Stimulated activated CD4-positive, alpha-beta T cell treated with anti-CD3 and anti-CD28 coated beads, Interleukin-12 subunit alpha, Interleukin-12 subunit beta, amount 100 ng/mL, for 24 hours (primary cell): Measurements from ENCODE around the gene KTN1.

Experiments used
- DNase-seq, 2 experiments: peaks; one replicate each; pipeline ENCODE4 v3.0.0-alpha.2; 2020; ENCODE audit warnings: low read depth in 2 of 2

Gene KTN1, protein sequence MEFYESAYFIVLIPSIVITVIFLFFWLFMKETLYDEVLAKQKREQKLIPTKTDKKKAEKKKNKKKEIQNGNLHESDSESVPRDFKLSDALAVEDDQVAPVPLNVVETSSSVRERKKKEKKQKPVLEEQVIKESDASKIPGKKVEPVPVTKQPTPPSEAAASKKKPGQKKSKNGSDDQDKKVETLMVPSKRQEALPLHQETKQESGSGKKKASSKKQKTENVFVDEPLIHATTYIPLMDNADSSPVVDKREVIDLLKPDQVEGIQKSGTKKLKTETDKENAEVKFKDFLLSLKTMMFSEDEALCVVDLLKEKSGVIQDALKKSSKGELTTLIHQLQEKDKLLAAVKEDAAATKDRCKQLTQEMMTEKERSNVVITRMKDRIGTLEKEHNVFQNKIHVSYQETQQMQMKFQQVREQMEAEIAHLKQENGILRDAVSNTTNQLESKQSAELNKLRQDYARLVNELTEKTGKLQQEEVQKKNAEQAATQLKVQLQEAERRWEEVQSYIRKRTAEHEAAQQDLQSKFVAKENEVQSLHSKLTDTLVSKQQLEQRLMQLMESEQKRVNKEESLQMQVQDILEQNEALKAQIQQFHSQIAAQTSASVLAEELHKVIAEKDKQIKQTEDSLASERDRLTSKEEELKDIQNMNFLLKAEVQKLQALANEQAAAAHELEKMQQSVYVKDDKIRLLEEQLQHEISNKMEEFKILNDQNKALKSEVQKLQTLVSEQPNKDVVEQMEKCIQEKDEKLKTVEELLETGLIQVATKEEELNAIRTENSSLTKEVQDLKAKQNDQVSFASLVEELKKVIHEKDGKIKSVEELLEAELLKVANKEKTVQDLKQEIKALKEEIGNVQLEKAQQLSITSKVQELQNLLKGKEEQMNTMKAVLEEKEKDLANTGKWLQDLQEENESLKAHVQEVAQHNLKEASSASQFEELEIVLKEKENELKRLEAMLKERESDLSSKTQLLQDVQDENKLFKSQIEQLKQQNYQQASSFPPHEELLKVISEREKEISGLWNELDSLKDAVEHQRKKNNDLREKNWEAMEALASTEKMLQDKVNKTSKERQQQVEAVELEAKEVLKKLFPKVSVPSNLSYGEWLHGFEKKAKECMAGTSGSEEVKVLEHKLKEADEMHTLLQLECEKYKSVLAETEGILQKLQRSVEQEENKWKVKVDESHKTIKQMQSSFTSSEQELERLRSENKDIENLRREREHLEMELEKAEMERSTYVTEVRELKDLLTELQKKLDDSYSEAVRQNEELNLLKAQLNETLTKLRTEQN (N-terminal part only)

DNA sequence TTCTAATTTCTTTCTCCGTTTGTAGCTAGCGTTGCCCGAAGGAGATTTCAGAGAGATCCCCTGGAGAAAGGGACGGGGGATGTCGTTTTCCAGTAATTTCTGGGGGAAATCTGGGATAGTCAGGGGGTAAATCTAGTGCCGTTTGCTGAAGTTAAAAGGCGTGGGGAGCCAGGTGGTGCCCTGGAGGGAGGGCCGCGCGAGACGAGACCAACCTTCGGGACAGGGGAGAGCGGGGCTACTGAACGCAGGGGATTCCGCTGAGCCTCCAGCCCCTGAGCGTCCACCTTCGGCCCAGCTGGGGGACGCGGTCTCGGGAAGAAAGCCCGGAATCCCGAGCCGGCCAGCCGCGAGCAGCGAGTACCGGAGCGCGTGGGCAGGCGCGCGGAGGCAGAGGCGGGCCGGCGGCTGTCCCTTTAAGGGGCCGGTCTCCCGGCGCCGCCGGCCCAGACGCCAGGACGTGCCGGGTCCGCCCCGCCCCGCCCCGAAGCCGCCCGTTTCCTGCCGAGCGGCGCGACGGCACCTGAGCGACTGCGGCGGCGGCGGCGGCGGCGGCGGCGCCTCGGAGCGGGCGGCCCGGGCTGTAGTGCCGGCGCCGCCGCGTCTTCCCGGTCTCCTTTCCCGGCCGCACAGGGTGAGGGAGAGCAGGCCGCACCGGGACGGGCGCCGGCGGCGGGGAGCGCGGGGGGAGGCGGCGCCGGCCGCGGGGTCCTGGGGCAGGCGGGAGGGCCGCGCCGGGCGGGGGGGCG is at the start of gene KTN1:
KTN1 (plus strand) TSS at position 484 of the 746 bp plus-strand sequence. CDS start 31,842 bp downstream, outside the sequence.
- peak; percentile 66 to 75 for DNase-seq

DNA sequence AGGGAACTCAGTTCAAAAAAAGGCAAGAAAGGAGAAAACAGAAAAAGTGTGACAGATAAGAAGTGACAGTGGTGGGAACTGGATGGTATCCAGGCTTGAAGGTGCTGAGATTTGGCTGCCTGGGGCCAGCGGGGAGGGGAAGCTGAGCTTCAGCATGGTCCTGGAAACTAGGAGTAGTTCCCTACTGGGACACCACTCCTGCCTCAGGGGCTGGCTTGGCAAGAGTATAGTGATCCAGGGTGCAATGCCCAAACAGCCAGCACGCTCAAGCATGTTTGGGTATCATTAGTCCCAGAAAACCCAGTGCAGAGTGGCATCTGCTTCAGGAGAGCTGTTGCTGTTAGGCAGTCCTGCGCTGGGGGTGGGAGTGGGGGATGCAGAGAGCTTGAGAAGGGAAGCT is 49.5 kb upstream of the KTN1 start:
- no peak for DNase-seq

DNA sequence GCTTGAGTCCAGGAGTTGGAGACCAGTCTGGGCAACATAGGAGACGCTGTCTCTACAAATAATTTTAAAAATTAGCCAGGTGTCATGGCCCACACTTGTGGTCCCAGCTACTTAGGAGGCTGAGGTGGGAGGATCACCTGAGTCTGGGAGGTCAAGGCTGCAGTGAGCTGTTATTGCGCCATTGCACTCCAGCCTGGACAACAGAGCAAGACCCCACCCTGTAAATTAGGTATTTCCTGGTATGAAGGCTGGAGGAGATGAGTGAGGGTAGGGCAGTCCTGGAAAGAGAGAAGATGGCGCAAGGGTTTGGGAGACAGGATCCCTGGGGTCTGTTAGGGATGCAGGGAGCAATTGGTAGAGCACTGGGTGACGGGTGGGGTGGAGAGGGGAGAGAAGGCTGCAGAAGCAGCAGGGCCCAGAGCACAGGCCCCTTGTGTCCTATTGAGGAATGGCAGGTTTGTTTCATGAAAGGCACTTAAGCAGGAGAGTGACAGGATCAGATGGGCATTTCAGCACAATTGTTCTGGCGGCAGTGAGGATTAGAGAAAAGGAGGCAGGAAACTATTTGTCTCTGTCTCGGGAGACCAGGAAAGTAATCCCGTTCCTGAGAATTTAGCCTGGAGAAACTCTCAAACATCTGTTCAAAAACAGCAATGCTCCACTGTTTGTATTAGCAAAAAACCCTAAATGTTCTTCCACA is 47.2 kb upstream of the KTN1 start:
- DNase-seq, result no peak

DNA sequence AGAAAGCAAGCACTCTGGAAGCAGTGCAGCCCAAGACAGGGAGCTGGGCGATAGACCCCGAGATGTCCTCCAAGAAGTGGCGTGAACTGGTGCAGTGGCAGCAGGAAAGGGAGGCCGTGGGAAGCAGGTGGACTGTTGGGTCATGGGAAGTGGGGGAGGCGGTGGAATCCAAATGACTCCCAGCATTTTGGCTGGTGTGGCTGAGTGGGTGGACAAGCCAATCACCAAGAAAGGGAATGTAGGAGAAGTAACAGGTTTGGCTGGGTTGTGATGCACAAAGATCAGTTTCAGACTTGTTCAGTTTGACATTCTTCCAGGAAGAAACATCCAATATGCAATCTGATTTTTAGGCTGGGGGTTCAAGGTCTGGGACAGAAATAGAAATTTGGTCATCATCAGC is 46.0 kb upstream of the KTN1 start:
- DNase-seq, result no peak

DNA sequence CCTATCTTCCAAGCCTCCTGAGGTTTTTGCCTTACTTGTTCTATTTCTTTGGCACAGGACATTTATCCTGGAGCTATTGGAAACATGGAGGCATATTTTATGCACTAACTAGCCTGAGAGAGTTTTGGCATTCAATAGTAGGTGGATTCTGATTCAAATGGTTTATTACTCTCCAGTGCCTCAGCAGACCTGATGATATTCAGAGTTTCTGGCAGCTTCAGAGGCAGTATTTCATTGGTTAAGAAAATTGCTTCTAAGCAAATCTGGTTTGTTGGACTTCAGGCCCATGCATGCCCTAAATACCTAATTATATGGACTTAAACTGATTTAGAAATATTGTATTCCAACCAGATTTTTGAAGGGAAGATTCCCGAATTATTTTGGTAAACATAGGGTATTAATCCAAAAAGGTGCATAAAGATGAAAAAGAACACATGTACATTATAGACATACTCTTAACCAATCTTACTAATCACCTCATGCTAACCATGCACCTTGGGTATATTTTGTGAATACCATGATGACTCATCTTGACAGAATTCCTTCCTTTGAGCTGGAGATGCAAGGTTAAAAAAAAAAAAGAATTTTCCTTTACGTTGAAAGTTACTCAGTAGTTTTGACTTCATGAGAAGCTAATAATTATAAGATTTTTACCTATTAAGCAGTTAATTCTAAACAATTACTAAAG is 44.3 kb upstream of the KTN1 start:
- no peak for DNase-seq

DNA sequence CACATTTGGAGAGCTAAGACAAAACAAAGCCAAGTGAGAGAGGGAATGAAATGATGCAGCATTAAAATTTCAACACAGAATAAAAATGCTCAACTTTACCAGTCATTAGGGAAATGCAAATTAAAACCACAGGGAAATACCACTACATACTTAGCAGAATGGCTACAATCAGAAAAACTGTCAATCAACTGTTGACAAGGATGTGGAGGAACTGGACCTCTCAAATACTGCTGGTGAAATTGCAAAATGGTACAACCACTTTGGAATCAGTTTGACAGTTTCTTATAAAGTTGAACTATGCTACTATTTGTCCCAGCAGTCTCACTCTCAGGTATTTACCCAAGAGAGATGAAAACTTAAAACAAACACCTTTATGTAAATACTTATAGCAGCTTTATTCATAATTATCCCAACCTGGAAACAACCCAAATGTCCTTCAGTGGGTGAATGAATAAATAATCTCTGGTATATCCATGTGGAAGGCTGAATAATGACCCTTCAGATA is 43.8 kb upstream of the KTN1 start:
- DNase-seq, result no peak

DNA sequence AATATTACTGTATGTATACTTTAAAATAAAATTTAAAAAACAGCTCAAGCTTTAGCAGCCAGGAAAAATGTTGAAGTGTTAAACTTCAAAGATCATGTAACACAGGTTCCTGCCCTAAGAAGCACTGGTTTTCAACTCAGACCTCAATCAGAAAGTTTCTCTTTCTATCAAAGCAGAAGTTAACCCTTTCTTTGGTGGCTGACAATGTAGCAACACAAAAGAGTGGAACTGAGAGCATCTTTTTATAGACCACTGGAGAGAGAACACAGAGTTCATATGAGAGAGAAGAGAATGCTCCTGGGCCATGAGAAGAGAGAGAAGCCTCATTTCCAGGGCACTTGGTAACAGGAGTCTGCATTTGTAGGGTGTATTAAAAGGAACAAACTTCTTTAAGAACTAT is 42.2 kb upstream of the KTN1 start:
- no peak for DNase-seq

DNA sequence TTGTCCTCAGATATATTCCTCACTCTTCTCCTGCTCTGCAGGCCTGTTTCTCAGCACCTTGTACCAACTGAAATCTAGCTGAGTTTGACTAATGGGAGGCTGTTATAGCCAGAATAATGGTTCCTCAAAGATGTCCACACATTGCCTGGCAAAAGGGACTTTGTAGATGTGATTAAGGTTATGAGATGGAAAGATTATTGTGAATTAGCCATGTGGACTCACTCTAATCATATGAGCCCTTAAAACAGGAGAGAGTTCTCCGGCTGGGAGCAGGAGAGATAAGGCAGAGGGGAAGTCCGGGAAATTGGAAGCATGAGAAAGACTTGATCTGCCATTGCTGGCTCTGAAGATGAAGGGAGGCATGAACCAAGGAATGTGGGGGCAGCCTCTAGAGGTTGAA is 40.0 kb upstream of the KTN1 start:
- no peak for DNase-seq

DNA sequence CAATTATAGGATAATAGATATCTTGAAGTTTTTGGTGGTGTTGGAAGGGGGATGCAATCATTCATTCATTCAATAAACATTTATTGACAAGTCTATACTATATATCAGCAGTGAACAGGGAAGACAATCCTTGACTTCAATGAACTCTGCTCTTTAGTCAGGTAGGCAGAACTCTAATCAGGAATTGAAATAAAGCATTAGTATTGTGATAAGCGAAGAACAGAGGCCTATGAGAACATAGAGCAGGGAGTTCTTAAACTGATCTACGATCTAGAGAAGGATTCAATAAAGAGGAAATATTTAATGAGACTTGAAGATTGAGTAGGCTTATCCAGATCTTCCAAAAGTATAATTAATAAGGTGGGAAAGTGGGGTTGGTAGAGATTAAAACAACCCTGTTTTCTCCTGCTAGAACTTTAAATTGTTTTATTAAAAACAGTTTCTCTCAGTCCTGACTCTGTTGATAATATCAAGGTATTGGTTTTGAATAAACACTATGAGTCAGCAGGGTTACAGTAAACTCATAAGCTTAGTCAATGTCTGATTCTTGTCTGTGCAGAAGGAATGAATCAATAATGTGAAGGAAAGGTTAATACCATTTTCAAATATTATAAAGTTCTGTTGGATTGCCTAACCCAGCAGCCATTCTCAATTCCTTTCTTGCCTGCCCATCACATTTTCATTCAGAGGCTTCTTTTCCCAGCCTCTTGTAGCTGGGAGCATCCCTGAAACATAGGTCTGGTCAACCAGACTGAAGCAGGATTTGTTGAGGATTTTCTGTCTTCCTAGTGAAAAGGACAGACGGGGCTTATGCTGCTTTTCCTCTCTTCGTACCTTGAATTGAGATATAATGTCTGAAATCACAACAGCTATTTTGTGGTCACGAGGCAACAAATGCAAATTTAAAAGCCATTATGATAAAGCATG is 38.9 kb upstream of the KTN1 start:
- DNase-seq, result no peak

DNA sequence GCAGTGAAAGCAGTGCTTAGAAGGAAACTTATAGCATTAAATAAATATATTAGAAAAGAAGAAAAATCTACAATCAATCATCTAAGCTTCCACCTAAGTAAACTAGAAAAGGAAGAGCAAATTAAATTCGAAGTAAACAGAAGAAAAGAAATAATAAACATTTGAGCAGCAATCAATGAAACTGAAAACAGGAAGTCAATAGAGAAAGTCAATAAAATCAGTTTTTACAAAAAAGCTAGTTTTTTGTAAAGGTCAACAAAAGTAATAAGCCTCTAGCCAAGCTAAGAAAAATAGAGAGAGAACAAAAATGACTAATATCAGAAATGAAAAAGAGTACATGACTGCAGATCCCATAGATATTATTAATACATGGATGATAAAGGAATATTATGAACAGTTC is 34.2 kb upstream of the KTN1 start:
- no peak for DNase-seq

DNA sequence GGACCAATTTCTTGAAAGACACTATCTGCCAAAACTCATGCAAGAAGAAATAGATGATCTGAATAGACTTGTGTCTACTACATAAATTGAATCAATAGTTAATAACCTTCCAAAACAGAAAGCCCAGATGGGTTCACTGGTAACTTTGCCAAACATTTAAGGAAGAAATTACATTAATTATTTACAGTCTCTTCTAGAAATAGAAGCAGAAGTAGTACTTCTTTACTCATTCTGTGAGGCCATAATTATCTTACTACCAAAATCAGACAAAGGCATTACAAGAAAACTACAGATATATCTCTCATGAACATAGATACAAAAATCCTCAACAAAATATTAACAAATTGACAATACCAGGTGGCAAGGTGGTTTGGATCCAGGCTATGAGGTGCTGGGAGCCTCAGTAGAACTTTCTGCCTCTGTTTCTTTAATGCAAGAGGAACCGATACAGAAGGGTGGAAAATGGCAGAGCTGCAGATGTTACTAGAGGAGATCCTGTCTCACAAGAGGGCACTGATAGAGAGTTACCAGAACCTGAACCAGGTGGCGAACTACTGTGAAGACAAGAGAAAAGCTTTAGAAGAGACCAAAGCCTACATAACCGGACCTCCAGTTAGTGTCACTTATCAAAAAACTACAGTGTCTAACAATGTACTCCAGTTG is 33.7 kb upstream of the KTN1 start:
- no peak for DNase-seq

DNA sequence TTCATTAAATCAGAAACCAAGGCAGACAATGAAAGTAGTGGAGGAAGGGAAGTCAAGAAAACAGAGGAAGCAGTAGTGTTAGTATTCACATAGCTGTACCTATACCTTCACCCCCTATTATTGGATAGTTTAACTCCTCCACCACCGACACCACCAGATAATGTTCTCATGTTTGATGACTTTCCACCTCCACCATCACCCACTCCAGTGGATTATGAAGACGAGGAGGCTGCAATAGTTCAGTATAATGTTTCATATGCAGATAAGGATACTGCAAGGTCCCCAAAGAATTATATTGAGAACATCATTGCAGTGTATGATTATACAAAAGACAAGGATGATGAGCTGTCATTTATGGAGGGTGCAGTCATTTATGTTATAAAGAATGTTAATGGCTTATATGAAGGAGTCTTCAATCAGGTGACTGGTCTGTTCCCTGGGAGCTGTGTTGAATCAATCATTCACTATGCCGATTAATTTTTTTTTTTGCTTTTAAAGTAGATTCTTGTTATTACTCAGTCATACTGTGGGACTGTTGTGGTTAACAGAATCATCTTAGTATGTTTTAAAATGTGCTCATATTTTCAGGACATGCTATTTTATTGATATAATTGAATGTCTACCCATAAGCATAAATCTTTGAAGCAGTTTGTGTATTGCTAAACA is 32.2 kb upstream of the KTN1 start:
- no peak for DNase-seq

DNA sequence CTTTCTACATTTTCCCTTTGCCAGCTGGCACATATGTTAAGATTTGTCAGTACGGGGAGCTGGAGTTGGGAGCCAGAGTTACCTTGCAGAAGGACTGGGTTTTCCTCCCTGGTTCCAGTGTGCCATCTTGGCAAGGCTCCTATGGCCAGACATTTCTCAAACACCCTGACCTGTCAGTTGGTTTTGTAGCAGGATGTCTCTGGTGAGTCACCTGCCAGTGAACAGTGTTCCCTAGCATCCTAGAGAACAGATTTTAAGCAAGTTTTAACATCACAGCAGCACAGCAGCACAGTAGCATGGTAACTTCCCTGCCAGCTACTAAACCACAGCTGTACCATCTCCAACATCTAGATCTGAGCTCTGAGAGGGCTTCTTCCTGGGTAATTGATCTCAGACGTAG is 26.2 kb upstream of the KTN1 start:
- no peak for DNase-seq

DNA sequence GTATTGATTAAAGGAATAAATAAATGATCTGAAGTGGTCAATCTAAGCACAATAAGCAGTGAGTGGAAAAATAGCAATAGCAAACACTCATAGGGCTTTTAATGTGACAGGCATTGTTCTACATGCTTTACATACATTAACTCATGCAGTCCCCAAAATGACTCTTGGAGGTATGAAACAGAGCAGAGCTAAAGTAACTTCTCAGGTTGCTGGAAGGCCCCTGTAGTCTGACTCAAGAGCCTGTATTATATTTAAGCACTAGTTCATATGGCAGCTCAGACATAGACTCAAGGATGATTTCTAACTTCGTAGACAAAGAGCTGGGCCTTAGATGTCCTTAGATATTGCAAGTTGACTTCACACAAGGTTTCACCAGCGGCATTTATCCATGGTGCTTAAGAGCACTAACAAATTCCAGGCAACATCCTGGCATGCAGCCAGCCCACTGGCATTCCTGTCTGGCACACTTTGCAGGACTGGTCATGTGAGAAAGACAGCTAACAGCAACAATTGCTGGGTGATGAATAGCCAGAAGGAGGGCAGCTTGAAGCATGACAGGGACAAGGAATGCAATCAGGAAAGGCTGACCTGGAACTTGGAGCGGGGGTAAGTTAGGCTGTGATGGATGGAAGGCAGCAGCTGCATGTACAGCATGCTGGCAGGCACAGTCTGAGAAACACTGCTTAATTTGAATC is 22.9 kb upstream of the KTN1 start:
- DNase-seq, result no peak

DNA sequence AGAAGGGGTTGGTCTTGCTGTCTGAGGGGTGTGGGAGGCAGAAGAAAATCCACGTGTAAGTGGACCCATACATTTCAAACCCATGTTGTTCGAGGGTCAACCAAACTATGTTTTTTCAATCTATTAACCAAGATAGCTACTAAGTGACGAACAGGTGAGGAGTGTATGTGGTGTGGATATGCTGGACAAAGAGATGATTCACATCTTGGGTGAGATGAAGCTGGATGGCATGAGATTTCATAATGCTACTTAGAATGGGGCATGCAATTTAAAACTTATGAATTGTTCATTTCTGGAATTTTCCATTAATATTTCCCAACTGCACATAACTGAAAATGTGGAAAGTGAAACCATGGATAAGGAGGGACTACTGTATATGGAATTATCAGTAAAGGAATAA is 17.9 kb upstream of the KTN1 start:
- DNase-seq, result no peak

DNA sequence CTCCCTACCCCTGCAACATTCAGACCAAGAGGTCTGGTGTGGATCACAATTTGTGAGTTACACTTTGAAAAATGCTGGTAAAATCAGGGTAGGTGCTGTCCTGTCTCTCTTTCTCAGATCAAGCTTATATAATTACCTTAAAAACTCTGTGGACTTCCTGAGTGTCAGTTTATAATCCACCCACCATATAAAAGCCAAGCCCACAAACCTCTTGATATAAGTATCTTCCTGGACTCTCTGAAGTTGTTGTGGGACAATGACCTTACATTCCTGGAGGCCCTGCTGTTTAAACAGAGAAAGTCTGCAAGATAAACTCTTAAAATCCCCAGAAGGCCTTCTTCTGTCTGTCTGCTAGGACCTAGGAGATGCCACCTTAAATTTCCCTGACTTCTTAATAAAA is 11.4 kb upstream of the KTN1 start:
- DNase-seq, result no peak
